GM19468 (cell line): ENCODE data around the gene MTX1.

Experiments
- ATAC-seq: cut with Tn5 transposase; IDR thresholded peaks from one replicate; pipeline ENCODE4 v1.9.1; 2021; ENCODE audit warnings: mild to moderate bottlenecking, moderate library complexity, moderate number of reproducible peaks; ENCODE audit not compliant: unreplicated experiment; ENCODE audit errors: extremely low read depth

MTX1 gene

DNA sequence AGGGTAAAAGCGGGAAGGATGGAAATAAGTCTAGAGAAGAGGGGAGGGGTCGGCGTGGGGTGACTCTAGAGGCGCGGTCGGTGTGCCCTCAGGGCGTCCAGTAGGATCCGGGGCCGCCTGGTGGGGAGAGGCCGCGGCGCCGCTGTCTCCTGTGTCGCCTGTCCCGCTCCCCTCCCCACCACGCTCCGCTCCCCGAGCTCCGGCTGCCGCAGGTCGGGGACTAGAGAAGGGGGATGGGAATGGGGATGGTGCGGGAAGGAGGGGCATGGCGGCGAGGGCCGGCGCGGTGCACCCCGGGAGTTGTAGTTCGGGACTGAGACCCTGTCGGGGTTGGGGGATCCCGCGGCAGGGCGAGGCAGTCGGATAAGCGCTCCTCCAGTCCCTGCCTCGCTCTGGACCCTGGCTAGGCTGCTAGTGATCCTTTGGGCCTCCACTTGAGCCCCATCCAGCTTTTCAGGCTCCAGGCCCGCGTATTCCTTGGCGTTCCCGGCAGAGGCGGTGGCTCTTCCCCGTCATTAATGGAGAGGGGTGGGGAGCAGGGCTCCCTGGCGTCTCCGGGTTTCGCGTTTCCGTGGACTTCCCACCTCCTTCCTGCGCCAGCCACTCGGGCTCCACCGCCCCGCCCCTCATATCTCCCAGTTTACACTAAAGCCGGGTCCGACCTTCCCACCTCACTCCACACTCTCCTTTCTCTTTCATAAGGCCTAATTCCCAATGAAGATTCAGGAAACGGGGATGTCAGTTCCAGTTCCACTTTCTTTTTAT is 46.9 kb downstream of the MTX1 start, which contains the start of gene ENTREP3:
Gene ENTREP3 (minus strand): TSS at position 241 of the 765 bp plus-strand sequence. CDS start 606 bp downstream, outside the sequence.
- no peak for ATAC-seq

GRCh38 chr1:155256058-155256852 is 47.8 kb downstream of the MTX1 start:
- ATAC-seq, result no peak

DNA sequence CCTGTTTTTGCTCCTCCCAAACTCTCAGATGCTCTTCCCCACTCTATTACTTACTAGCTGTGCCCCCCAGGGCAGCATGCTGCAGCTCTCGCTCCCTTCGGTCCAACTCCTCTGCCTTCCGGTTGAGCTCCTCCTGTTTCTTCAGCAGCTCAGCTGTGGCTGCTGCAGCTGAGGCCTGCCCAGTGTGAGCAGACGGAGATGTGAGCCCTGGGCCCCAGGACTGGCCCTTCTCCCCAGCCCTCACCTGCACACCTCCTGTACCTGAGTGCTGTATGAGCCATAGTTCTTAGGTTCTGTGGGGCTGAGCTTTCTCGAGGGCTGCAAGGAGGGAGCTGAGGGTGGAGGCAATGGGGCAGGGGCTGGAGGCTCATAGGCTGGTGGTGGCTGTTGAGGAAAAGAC is 51.8 kb downstream of the MTX1 start:
- ATAC-seq, result no peak

GRCh38 chr1:155261493-155261851 is 53.0 kb downstream of the MTX1 start:
- ATAC-seq, result no peak

GRCh38 chr1:155261852-155262673 is 53.6 kb downstream of the MTX1 start, which contains the start of gene SCAMP3:
Gene SCAMP3 (minus strand): TSS chr1:155262360. CDS start chr1:155262151, 209 bp downstream.
- ATAC-seq, result peak; percentile 82

DNA sequence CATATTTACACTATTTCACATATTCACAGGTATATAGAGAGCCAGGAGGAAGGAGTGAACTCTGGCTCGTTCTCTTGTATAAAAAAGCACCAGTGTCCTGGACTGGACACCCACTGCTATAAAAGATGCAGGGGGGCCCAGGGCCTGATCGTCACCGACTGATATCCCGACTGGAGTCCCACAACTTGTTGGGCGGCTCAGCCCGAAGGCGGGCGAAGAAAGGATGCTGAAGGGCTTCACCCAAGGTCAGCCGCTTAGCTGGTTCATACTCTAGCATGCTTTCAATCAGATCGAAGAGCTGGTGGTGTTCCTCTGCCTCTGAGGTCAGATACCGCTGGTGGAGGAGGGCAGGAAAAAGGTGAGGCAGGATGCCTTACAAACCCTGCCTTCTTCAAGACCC is 54.6 kb downstream of the MTX1 start:
- ATAC-seq, result no peak
